ENCODE results near the gene SYN1.

SYN1 gene

GRCh38 chrX:47561659-47562151 lies 58.0 kb downstream of the SYN1 start:
- DNase-seq (ENCODE audit: low read depth): no peak
- peak overlapping the region; percentile 91 for H3K4me3 ChIP-seq (ENCODE audit: low read depth, low read length)
- no peak for TF ChIP-seq MAX (IDR thresholded peaks at IDR 0.05; ENCODE audit: low read depth, low read length)
- TF ChIP-seq MYC (IDR thresholded peaks at IDR 0.05; ENCODE audit: low read depth, low read length): no peak
- no peak for TF ChIP-seq POLR2A (IDR thresholded peaks at IDR 0.05; ENCODE audit: extremely low read depth, insufficient read length)
- no peak for TF ChIP-seq CTCF (IDR thresholded peaks at IDR 0.05; ENCODE audit: low read depth, low read length)

- DNase-seq (ENCODE audit: low read depth): peak; percentile 99
- peak within 1 kb of the TSS; percentile 91 for H3K4me3 ChIP-seq (ENCODE audit: low read depth, low read length)
- peak; percentile 6; the same call in 1 of the 2 replicates for TF ChIP-seq MYC (IDR thresholded peaks at IDR 0.05; ENCODE audit: low read depth, low read length)
- TF ChIP-seq CTCF (IDR thresholded peaks at IDR 0.05; ENCODE audit: low read depth, low read length): no peak
- peak; percentile 65 for TF ChIP-seq POLR2A (IDR thresholded peaks at IDR 0.05; ENCODE audit: extremely low read depth, insufficient read length)
- no peak for TF ChIP-seq MAX (IDR thresholded peaks at IDR 0.05; ENCODE audit: low read depth, low read length)
These were observed 58.6 kb downstream of the SYN1 start, which contains the start of gene ARAF for GRCh38 chrX:47560934-47561658. Gene ARAF, plus strand, starts transcription at chrX:47561205. Its CDS starts 1,763 bp downstream, at chrX:47562968.

GRCh38 chrX:47560179-47560933 lies 59.3 kb downstream of the SYN1 start:
- DNase-seq (ENCODE audit: low read depth): no peak
- TF ChIP-seq CTCF (IDR thresholded peaks at IDR 0.05; ENCODE audit: low read depth, low read length): no peak
- TF ChIP-seq POLR2A (IDR thresholded peaks at IDR 0.05; ENCODE audit: extremely low read depth, insufficient read length): no peak
- no peak for TF ChIP-seq MAX (IDR thresholded peaks at IDR 0.05; ENCODE audit: low read depth, low read length)
- TF ChIP-seq MYC (IDR thresholded peaks at IDR 0.05; ENCODE audit: low read depth, low read length): 0 out of 2 replicates have a peak, but pooled peaks have one; percentile 4
- H3K4me3 ChIP-seq (ENCODE audit: low read depth, low read length): peak overlapping the region; percentile 91

- no peak for TF ChIP-seq POLR2A (IDR thresholded peaks at IDR 0.05; ENCODE audit: extremely low read depth, insufficient read length)
- no peak for TF ChIP-seq MYC (IDR thresholded peaks at IDR 0.05; ENCODE audit: low read depth, low read length)
- TF ChIP-seq MAX (IDR thresholded peaks at IDR 0.05; ENCODE audit: low read depth, low read length): no peak
- TF ChIP-seq CTCF (IDR thresholded peaks at IDR 0.05; ENCODE audit: low read depth, low read length): no peak
- no peak overlapping the region for H3K4me3 ChIP-seq (ENCODE audit: low read depth, low read length)
- no peak for DNase-seq (ENCODE audit: low read depth)
These were observed 61.2 kb downstream of the SYN1 start for GRCh38 chrX:47558436-47558835.

GRCh38 chrX:47556045-47556623 lies 63.5 kb downstream of the SYN1 start:
- H3K4me3 ChIP-seq (ENCODE audit: low read depth, low read length): no peak overlapping the region
- DNase-seq (ENCODE audit: low read depth): peak; percentile 45
- no peak for TF ChIP-seq CTCF (IDR thresholded peaks at IDR 0.05; ENCODE audit: low read depth, low read length)
- no peak for TF ChIP-seq MYC (IDR thresholded peaks at IDR 0.05; ENCODE audit: low read depth, low read length)
- TF ChIP-seq POLR2A (IDR thresholded peaks at IDR 0.05; ENCODE audit: extremely low read depth, insufficient read length): no peak
- TF ChIP-seq MAX (IDR thresholded peaks at IDR 0.05; ENCODE audit: low read depth, low read length): no peak

Data from NB4 (cell line).